Ovary (tissue), 9 donors: ENCODE data around the gene MYBL2. TPM values are rescaled to one million over a fixed set of nuclear protein-coding genes. Genes with fewer than 3 reads are reported as not detected.

Source experiments
- DNase-seq, 5 donors: peaks; one replicate each; pipeline ENCODE4 v3.0.0-alpha.2; 2019 to 2020
- H3K27ac ChIP-seq, 2 donors: fragments of 200-600 bp; one replicate each; pipeline versions ENCODE4 v1.5.1 to v1.8.0; 2019 to 2022
- H3K27me3 ChIP-seq: fragments of 200-600 bp; one replicate; pipeline ENCODE4 v1.8.0; 2022
- H3K36me3 ChIP-seq: fragments of 200-600 bp; sonication (generic); one replicate; pipeline ENCODE4 v1.5.1; 2019
- H3K4me1 ChIP-seq: one replicate; pipeline ENCODE4 v1.8.1; 2013; ENCODE audit warnings: mild to moderate bottlenecking, moderate library complexity; ENCODE audit not compliant: insufficient read depth
- H3K4me3 ChIP-seq: fragments of 200-600 bp; sonication (generic); one replicate; pipeline ENCODE4 v1.5.1; 2017
- H3K9me3 ChIP-seq, 2 donors: fragments of 200-600 bp in 1 of 2; sonication (generic) in 1 of 2; one replicate each; pipeline versions ENCODE4 v1.5.1 to v1.8.1; 2013 to 2019; ENCODE audit warnings: mild to moderate bottlenecking in 1 of 2, moderate library complexity in 1 of 2
- EP300 ChIP-seq: sonication (generic); formaldehyde crosslinking; IDR thresholded peaks from one replicate; pipeline ENCODE4 v1.6.1; 2017; ENCODE audit warnings: antibody characterized with exemption
- POLR2A ChIP-seq: fragments of 450-650 bp; IDR thresholded peaks from one replicate; pipeline ENCODE4 v1.6.1; 2017; ENCODE audit warnings: antibody characterized with exemption, mild to moderate bottlenecking, moderate library complexity
- WGBS, 3 donors: extraction: QIAGEN DNeasy Blood & Tissue Kit in 1 of 3; methylation state at CpG; one replicate each; pipeline versions ENCODE4 v1.1.5 to v1.1.7; 2013 to 2017; 5-methylcytosine and 5-hydroxymethylcytosine counted together
- intact Hi-C, 4 donors: fragments of 100-400 bp; cut with DNase I; formaldehyde crosslinking; loops; one replicate each; pipeline versions ENCODE4 v1.11.0 to v1.15.1; 2022 to 2023
- polyA plus RNA-seq, 2 donors: library from polyadenylated mRNA; stranded (reverse); fragments of 200-250 nt in 1 of 2; fragments of 350-450 nt in 1 of 2; fragmentation: Illumina TruSeq in 1 of 2; extraction: RNeasy Lipid Tissue Mini Kit (QIAGEN cat#74804) in 1 of 2; gene quantifications; one replicate each; pipeline ENCODE4 v1.2.3, GENCODE V29; 2013 to 2014
- total RNA-seq, 7 donors: library from RNA; depleted of rRNA in 2 of 7; stranded (reverse); fragments of >200 nt in 2 of 7; fragmentation: NEBNext Ultra II Directional in 3 of 7; extraction: Animal tissue kit (Norgen Biotek cat#: 25700) in 3 of 7; gene quantifications; one replicate each; pipeline versions ENCODE4 v1.1.0 to v1.2.4, GENCODE V29; 2016 to 2023
- TF ChIP-seq, protein P1 (sequence below), 3 donors: fragments of 450-650 bp in 2 of 3; fragments of 200-600 bp in 1 of 3; IDR thresholded peaks; one replicate each; pipeline versions ENCODE4 v1.5.1 to v1.8.0; 2016 to 2022; ENCODE audit warnings: antibody characterized with exemption in 3 of 3, mild to moderate bottlenecking in 1 of 3
- donor health status: DM: no; HTN: no; CAD: no; lungs with moderate emphysema.
- donor health status: DM: no; HTN: no; CAD: no.
- donor health status: Bipolar disorder and iron deficiency.
- donor health status: DM: yes; HTN: yes; CAD: no.
- donor health status: DM: no; HTN: no; CAD: no.
- donor health status: DM: yes; HTN: yes; CAD: no.

The MYBL2 gene
- total and polyA plus RNA-seq, 9 donors, result 0.11 to 1.6 (median 0.87) TPM; not detected in 3

DNA sequence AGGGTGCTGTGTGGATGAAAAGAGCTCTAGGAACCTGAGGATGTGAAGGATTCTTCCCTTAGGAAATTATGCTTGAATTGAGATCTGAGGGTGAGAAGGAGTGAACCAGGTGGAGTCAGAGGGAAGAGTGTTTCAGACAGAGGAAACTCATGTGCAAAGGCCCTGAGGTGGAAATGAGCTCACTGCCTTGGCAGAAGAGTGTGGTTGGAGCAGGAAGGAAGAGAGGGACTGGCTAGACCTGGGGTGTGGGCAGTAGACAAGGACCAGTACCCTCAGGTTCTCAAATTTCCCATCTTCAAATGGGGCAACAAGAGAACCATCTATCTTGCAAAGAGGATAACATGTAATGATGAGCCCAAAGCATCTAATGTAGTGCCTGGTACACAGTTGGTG is 83.9 kb downstream of the MYBL2 start:
- intact Hi-C loops, result loop anchor here in 2 of 4 donors (5.0 kb wide), 1 partner anchor 332 kb away; no protein-coding TSS in a partner anchor
- no peaks in the 10 kb centered on the region for H3K36me3 ChIP-seq
- TF ChIP-seq, protein P1, sequence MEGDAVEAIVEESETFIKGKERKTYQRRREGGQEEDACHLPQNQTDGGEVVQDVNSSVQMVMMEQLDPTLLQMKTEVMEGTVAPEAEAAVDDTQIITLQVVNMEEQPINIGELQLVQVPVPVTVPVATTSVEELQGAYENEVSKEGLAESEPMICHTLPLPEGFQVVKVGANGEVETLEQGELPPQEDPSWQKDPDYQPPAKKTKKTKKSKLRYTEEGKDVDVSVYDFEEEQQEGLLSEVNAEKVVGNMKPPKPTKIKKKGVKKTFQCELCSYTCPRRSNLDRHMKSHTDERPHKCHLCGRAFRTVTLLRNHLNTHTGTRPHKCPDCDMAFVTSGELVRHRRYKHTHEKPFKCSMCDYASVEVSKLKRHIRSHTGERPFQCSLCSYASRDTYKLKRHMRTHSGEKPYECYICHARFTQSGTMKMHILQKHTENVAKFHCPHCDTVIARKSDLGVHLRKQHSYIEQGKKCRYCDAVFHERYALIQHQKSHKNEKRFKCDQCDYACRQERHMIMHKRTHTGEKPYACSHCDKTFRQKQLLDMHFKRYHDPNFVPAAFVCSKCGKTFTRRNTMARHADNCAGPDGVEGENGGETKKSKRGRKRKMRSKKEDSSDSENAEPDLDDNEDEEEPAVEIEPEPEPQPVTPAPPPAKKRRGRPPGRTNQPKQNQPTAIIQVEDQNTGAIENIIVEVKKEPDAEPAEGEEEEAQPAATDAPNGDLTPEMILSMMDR (IDR thresholded peaks at IDR 0.05), result no peak
- no peak for TF ChIP-seq POLR2A
- no peak for TF ChIP-seq EP300
- no peak overlapping the region for H3K4me3 ChIP-seq
- no peaks in the 10 kb centered on the region for H3K27me3 ChIP-seq
- H3K9me3 ChIP-seq, result no peaks in the 10 kb centered on the region
- no peak overlapping the region for H3K27ac ChIP-seq
- DNase-seq, result no peak
- H3K4me1 ChIP-seq, result no peaks in the 10 kb centered on the region

- DNase-seq, result no peak
- H3K9me3 ChIP-seq, result no peaks in the 10 kb centered on the region
- no peak overlapping the region for H3K4me3 ChIP-seq
- intact Hi-C loops, result loop anchor here in 2 of 4 donors (5.0 kb wide), 1 partner anchor 331 kb away; no protein-coding TSS in a partner anchor
- no peaks in the 10 kb centered on the region for H3K27me3 ChIP-seq
- H3K27ac ChIP-seq, result no peak overlapping the region
- H3K36me3 ChIP-seq, result no peaks in the 10 kb centered on the region
- no peaks in the 10 kb centered on the region for H3K4me1 ChIP-seq
- TF ChIP-seq POLR2A, result no peak
- TF ChIP-seq, protein P1 (IDR thresholded peaks at IDR 0.05), result no peak
- TF ChIP-seq EP300, result no peak
- WGBS, 3 donors, result 74 to 86% (median 77%) methylated on average over 11 of the region's 11 CpGs
Measured at GRCh38 chr20:43751167-43752050, 84.5 kb downstream of the MYBL2 start.

- no peak overlapping the region for H3K27ac ChIP-seq
- H3K4me1 ChIP-seq, result no peaks in the 10 kb centered on the region
- TF ChIP-seq EP300 (no peak), POLR2A (no peak)
- TF ChIP-seq, protein P1 (IDR thresholded peaks at IDR 0.05), result no peak
- intact Hi-C loops, result loop anchor here in 2 of 4 donors (5.0 kb wide), 1 partner anchor 330 kb away; no protein-coding TSS in a partner anchor
- WGBS, 3 donors, result 74 to 86% (median 84%) methylated on average over 4 of the region's 4 CpGs
- H3K9me3 ChIP-seq, result no peaks in the 10 kb centered on the region
- no peaks in the 10 kb centered on the region for H3K36me3 ChIP-seq
- no peak for DNase-seq
- H3K27me3 ChIP-seq, result no peaks in the 10 kb centered on the region
- no peak overlapping the region for H3K4me3 ChIP-seq
Measured at GRCh38 chr20:43752051-43752360, 85.1 kb downstream of the MYBL2 start.

DNA sequence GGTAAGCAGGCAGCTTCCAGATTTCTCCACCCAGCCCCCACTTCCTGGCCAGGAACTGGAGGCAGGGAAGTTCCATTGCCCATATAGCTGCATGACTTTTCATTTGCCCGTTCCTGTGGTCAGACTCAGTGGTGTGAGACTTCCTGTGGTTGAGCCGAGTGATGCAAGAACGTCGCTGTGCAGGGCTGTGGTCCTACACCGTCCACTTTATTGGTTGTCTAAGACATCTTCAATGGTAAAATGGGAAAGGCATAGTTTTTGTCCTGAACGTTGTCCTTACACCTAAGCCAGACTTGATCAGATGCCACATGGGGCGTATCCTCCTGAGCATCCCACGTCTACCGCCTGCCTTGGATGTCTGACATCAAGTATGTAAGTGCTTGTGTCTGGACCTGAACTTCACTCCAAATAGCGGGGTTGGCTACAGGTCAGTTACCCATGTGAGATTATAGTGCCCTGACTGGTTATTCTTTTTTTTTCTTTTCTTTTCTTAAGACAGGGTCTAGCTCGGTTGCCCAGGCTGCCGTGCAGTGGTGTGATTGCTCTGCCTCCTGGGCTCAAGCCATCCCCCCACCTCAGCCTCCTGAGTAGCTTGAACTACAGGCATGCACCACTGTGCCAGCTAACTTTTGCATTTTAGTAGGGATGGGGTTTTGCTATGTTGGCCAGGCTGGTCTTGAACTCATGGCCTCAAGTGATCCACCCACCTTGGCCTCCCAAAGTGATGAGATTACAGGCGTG is 85.8 kb downstream of the MYBL2 start:
- whole genome bisulfite sequencing, 3 donors, result 74 to 82% (median 80%) methylated on average over 13 of the region's 13 CpGs
- intact Hi-C loops, result loop anchor here in 2 of 4 donors (5.0 kb wide), 1 partner anchor 330 kb away; no protein-coding TSS in a partner anchor
- no peak overlapping the region for H3K4me3 ChIP-seq
- no peak for DNase-seq
- H3K27ac ChIP-seq, result no peak overlapping the region
- H3K36me3 ChIP-seq, result no peaks in the 10 kb centered on the region
- TF ChIP-seq, protein P1 (IDR thresholded peaks at IDR 0.05), result no peak
- no peak for TF ChIP-seq EP300
- TF ChIP-seq POLR2A, result no peak
- H3K9me3 ChIP-seq, result no peaks in the 10 kb centered on the region
- no peaks in the 10 kb centered on the region for H3K4me1 ChIP-seq
- H3K27me3 ChIP-seq, result no peaks in the 10 kb centered on the region
